Cardiac muscle cell (in vitro differentiated cells and primary cell): Measurements from ENCODE around the gene ABHD4. TPM values are rescaled to one million over a fixed set of nuclear protein-coding genes. Genes with fewer than 3 reads are reported as not detected.

Experiments used
- DNase-seq, 2 donors: peaks; one replicate each; pipeline versions ENCODE4 v3.0.0 to v3.0.0-alpha.2; 2010 to 2017; ENCODE audit warnings: low read depth in 1 of 2, low spot score in 1 of 2
- H3K27ac ChIP-seq: fragments of 200-600 bp; sonication (generic); 2 replicates; pipeline ENCODE4 v1.5.1; 2016
- H3K27me3 ChIP-seq: fragments of 200-600 bp; sonication (generic); 2 replicates; pipeline ENCODE4 v1.6.0; 2016; ENCODE audit warnings: control low read depth
- H3K36me3 ChIP-seq: fragments of 200-600 bp; sonication (generic); 2 replicates; pipeline ENCODE4 v1.5.1; 2016; ENCODE audit warnings: control low read depth
- H3K4me1 ChIP-seq: fragments of 200-600 bp; sonication (generic); 2 replicates; pipeline ENCODE4 v1.8.1; 2017; ENCODE audit warnings: low read depth, mild to moderate bottlenecking, mixed run types
- H3K4me3 ChIP-seq: fragments of 200-600 bp; sonication (generic); 2 replicates; pipeline ENCODE4 v1.5.1; 2016; ENCODE audit warnings: mild to moderate bottlenecking
- H3K9me3 ChIP-seq: fragments of 200-600 bp; sonication (generic); 2 replicates; pipeline ENCODE4 v1.5.1; 2017; ENCODE audit warnings: low read depth, mild to moderate bottlenecking, control low read depth
- polyA plus RNA-seq: library from polyadenylated mRNA; unstranded; fragments of >200 nt; fragmentation: Nextera tagmentation; extraction: Ambion mirVana; gene quantifications from 2 replicates; pipeline ENCODE4 v1.2.1, GENCODE V29; 2016
- total RNA-seq: library from RNA; depleted of rRNA; stranded (reverse); fragments of >200 nt; gene quantifications from 2 replicates; pipeline ENCODE4 v1.2.3, GENCODE V29; 2016
- TF ChIP-seq, protein P1 (sequence below): IDR thresholded peaks from 2 replicates; pipeline ENCODE4 v1.5.1; 2012; ENCODE audit warnings: low read depth, mild to moderate bottlenecking, low read length

Gene ABHD4
- total and polyA plus RNA-seq, 2 experiments from 2014 or later: 33.4 to 43.5 TPM

DNA sequence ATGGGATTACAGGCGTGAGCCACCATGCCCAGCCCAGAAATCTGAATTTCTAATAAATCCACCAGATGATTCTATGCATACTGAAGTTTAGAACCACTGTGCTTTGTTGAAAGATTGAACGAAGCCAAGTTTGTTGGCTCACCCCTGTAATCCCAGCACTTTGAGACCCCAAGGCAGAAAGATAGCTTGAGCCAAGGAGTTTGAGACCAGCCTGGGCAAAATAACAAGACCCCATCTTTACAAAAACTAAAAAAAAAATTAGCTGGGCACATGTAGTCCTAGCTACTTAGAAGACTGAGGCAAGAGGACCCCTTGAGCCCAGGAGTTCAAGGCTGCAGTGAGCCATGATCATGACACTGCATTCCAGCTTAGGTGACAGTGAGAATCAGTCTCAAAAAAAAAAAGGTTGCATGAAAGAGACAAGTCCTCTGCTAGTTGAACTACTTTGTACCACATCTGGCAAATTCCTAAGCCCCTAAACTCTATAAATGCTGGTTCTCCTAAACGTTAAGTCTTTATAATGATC, 1.7 kb upstream of the ABHD4 start:
- Histone ChIP-seq H3K27me3 (no peaks in the 10 kb centered on the region), H3K27ac (no peak overlapping the region), H3K4me3 (no peak overlapping the region), H3K9me3 (no peaks in the 10 kb centered on the region), H3K36me3 (no peaks in the 10 kb centered on the region), H3K4me1 (peaks cover 8% of the 10 kb centered on the region)
- TF ChIP-seq, protein P1, sequence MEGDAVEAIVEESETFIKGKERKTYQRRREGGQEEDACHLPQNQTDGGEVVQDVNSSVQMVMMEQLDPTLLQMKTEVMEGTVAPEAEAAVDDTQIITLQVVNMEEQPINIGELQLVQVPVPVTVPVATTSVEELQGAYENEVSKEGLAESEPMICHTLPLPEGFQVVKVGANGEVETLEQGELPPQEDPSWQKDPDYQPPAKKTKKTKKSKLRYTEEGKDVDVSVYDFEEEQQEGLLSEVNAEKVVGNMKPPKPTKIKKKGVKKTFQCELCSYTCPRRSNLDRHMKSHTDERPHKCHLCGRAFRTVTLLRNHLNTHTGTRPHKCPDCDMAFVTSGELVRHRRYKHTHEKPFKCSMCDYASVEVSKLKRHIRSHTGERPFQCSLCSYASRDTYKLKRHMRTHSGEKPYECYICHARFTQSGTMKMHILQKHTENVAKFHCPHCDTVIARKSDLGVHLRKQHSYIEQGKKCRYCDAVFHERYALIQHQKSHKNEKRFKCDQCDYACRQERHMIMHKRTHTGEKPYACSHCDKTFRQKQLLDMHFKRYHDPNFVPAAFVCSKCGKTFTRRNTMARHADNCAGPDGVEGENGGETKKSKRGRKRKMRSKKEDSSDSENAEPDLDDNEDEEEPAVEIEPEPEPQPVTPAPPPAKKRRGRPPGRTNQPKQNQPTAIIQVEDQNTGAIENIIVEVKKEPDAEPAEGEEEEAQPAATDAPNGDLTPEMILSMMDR: no peak
- no peak for DNase-seq

DNA sequence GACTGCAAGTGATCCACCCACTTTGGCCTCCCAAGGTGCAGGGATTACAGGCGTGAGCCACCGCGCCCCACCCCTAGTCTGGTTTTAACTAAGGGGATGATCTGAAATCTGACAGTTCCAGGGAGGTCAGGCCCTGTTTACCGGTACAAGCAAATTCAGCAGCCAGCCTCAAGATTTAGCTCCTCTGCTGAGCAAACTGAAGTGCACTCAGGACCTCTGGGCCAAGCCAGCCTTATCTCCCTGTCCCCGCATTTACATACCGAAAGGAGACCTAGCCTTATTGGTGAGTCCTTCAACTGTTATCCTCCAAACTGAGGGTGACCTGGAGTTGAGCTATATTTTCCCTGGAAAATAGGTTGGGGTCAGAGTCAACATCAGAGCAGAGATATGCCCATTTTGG, 835 bp upstream of the ABHD4 start:
- Histone ChIP-seq H3K36me3 (peaks cover 4% of the 10 kb centered on the region), H3K4me1 (peaks cover 8% of the 10 kb centered on the region), H3K9me3 (no peaks in the 10 kb centered on the region), H3K27me3 (no peaks in the 10 kb centered on the region), H3K4me3 (no peak overlapping the region), H3K27ac (peak overlapping the region; percentile 82)
- DNase-seq: peak in 1 of 2 donors; percentile 30
- TF ChIP-seq, protein P1: no peak

DNA sequence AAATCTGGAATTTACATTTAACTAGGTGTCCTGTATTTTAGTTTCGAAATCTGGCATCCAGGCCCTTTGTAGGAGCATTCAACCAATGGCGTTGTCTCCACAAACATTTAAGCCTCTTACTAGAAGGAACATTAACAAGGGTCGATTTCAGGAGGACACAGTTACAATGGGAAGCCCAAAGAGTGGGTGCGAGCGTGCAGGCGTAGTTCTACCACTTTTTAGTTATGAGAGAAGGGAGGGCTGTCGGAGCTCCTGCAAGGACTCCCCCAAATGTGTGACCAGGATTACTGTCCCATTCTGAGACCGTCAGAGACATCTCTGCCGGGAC, 365 bp upstream of the ABHD4 start:
- TF ChIP-seq, protein P1: no peak
- H3K27me3 ChIP-seq: no peaks in the 10 kb centered on the region
- peaks cover 8% of the 10 kb centered on the region for H3K4me1 ChIP-seq
- peak overlapping the region; percentile 82 for H3K27ac ChIP-seq
- H3K4me3 ChIP-seq: peak overlapping the region; percentile 58
- H3K36me3 ChIP-seq: peaks cover 9% of the 10 kb centered on the region
- peak; percentile 7 to 21 for DNase-seq
- no peaks in the 10 kb centered on the region for H3K9me3 ChIP-seq

DNA sequence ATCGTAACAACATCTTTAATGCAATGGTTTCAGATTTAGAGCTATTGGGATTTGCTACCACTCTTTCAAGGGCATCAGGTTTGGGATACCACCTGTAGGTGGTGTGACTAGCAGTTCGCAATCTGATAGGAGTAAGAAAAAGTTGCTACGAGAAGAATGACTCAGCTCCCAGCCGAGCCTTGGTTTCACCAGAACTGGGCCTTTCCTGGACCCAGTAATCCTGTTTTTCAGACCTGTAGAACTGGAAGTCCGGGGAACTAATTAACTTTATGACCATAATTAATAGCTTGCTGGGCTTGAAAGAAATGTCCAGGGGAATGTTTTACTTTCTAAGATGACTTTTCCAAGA, 770 bp downstream of the ABHD4 start:
- Histone ChIP-seq H3K27ac (peak overlapping the region; percentile 82), H3K4me1 (peaks cover 8% of the 10 kb centered on the region), H3K36me3 (peaks cover 20% of the 10 kb centered on the region), H3K27me3 (no peaks in the 10 kb centered on the region), H3K9me3 (no peaks in the 10 kb centered on the region), H3K4me3 (peak overlapping the region; percentile 58)
- peak; percentile 17 to 44 for DNase-seq
- TF ChIP-seq, protein P1: peak; percentile 31

DNA sequence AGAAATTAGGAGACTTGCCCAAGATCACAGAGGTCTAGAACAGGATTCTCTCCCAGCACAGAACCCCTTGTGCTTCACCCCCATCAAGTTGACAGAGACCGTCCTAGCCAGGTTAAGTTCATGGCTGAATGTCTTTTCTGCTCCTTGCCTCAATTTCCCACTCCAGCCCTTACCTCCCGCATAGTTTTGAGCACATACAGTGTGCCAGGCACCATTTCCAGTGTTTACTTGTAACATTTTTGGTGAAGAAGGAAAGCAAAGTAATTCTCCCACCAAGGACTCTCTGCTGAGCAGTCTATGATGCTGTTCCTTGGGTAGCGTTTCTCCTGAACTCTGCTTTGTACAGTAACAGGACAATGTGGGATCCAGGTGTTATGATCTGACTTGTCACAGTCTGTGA, 1.2 kb downstream of the ABHD4 start:
- Histone ChIP-seq H3K9me3 (no peaks in the 10 kb centered on the region), H3K27me3 (no peaks in the 10 kb centered on the region), H3K27ac (peak overlapping the region; percentile 82), H3K4me3 (peak overlapping the region; percentile 58), H3K4me1 (peaks cover 8% of the 10 kb centered on the region), H3K36me3 (peaks cover 22% of the 10 kb centered on the region)
- DNase-seq: no peak
- TF ChIP-seq, protein P1: no peak

DNA sequence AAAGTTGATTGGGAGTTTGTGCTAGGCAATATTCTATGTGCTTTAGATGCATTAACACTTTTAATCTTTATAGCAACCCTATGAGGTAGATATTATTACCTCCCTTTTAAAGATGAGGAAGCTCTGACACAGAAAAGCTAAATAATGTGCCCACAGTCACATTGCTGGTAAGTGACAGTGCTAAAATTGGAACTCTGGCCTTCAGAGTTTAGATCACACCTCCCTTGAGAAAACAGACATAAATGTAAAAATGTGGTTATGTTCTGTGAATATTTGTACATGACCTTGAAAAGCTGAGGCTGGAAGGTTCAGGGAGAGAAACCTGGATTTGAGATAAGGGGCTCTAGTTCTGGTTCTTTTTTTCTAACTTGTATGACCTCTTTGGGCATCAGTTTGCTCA, 1.9 kb downstream of the ABHD4 start:
- Histone ChIP-seq H3K4me3 (no peak overlapping the region), H3K36me3 (peaks cover 26% of the 10 kb centered on the region), H3K27ac (no peak overlapping the region), H3K4me1 (peaks cover 8% of the 10 kb centered on the region), H3K9me3 (no peaks in the 10 kb centered on the region), H3K27me3 (no peaks in the 10 kb centered on the region)
- no peak for DNase-seq
- TF ChIP-seq, protein P1: no peak
